COLO829 (cell line): ENCODE results near the gene GIMAP8.
"Not testable (repeated sequence)": the region's sequence is repeated elsewhere in the genome, so short reads cannot be mapped to it uniquely, and the experiment has no call there.

Source experiments
- DNase-seq: peaks from one replicate; pipeline ENCODE4 v3.0.0; 2012; ENCODE audit warnings: low spot score

GIMAP8 gene

GRCh38 chr7:150464962-150465361, 14.5 kb downstream of the GIMAP8 start:
- no peak for DNase-seq

- no peak for DNase-seq
These were observed 15.0 kb downstream of the GIMAP8 start for GRCh38 chr7:150465414-150465813.

- peak; percentile 44 for DNase-seq
These were observed 16.0 kb downstream of the GIMAP8 start for GRCh38 chr7:150466477-150466876.

DNA sequence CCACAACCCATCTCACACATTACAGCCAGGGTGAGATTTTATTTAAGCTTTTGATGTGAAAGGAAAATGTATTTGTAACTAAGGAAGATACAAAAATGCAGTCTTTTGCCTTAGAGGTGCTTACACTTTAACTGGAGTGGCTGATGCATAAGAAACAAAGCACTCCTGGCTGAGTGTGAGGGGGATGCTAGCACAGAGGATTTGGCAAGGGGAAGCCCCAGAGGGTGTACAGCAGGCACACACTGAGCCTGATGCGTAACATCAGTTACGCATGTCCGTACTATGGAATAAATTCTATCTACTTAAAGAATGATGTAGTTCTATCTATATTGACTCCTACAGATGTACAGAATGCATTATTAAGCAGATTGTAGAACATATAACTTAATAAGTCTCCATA, 17.8 kb downstream of the GIMAP8 start:
- DNase-seq = no peak

GRCh38 chr7:150471886-150472285, 21.5 kb downstream of the GIMAP8 start:
- DNase-seq = no peak

- DNase-seq = no peak
These were observed 23.5 kb downstream of the GIMAP8 start for GRCh38 chr7:150473902-150474301.

DNA sequence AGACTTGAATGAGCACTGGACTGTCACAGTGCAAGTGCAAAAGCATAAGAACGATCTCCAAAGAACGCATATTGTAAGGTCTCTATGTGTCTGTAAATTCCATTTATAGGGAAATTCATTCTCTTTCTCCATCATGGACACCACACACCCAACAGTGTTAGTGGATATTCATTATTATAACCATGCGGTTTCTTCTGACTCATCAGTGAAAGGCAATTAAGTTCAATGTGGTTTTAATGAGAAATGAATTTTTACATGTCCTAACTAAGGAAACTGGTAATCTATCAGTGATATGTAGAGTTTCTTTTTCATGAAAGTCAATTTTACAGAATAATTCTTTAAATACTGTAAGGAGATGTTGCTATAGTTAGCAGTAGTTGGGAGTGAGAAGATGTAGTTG, 25.9 kb downstream of the GIMAP8 start:
- no peak for DNase-seq

GRCh38 chr7:150476819-150477631, 26.6 kb downstream of the GIMAP8 start:
- DNase-seq = no peak

DNA sequence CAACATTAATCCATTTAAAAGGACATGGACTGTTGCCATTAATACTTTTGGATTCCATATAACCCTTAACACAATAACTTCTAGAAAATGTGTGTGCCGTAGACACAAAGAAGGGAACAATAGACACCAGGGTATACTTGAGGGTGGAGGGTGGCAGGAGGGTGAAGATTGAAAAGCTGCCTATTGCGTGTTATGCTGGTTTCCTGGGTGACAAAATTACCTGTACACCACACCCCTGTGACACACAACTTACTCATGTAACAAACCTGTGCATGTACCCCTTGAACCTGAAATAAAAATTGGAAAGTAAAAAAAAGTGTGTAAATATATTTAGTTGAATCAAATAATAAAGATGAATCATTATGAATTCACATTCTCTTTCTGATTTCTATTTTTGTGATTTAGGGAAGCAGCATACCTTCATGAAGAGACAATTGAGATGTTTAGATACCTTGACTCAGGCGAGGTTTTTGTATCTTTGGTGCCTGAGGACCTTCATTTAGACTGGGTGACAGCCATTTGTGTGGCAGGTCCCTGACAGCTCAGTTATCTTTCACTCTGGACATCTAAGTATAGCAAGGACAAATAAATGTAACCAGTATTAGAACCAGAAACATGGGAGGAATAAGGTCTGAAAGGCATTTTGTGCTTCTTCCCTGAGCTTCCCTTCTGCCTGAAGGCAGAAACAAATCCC, 28.7 kb downstream of the GIMAP8 start:
- DNase-seq = no peak

DNA sequence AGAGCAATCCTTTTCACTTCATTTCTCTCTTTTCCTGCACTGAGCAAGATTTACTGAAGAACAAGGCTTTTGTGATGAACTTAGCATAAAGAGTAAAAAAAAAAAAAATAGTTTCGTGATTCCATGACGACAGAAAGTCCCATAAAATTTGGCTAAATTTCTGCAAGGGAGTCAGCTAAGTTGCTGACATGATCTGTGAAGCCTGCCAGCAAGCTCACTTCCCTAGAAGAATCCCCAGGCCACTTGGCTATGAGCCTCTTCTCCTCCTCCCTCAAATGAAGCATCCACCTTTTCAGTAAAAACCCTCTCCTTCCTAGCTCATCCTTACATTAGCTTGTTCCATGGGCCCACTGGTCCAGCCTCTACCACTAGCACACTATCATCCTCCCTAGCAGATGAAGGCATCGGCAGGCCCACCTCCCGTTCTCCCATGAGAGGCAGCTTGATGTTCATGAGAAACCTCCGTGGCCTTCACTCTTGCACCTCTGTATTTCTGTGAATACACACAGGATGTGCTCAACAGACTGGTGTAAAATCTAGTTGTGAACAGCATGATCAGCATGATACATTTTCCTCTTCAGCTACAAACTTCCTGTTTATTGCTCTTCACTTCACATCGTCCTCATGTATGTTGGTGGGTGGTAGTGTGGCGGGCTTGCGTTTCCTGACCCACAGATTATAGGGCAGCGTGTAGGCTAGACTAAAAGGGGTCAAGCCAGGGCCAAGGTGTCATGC, 30.9 kb downstream of the GIMAP8 start:
- DNase-seq = no peak

- no peak for DNase-seq
These were observed 31.5 kb downstream of the GIMAP8 start for GRCh38 chr7:150481922-150482321.

DNA sequence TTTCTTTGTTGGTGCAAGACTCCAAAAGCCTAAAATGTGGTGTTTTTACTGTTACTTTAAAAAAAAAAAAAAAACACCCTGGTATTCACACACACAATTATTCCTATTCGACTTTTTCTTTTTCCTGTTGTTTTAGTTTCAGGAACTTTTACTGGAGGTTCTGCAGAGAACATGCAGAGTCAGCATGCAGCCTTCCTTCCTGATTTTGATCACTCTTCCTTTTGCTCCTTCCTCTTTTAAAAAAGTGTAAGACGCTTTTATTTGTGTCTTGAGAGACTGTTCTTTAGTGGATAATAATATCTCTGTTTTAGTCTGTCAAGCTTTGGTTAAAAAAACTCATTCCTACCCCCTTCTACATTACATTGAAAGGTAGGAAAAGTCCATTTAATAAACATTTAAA, 33.1 kb downstream of the GIMAP8 start:
- DNase-seq = not testable (repeated sequence)

DNA sequence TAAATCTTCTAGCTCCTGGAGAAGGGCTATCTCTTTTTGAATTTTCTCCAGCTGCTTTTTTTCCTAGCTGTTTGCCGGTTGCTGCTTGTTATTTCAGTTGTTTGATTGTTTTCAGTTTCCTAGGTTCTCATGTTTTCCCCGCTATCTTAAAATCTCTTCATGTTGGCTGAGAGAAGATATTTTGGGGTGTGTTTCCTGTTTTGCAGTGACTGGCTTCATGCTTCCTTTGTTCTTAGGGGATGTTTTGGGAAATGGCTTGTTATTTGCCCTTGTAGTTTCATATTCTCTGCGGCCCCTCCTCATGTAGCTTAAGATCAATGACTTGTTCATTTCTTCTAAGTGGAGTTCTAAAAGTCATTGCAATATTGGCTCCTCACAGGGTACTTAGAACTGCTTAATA, 33.6 kb downstream of the GIMAP8 start:
- not testable (repeated sequence) for DNase-seq

DNA sequence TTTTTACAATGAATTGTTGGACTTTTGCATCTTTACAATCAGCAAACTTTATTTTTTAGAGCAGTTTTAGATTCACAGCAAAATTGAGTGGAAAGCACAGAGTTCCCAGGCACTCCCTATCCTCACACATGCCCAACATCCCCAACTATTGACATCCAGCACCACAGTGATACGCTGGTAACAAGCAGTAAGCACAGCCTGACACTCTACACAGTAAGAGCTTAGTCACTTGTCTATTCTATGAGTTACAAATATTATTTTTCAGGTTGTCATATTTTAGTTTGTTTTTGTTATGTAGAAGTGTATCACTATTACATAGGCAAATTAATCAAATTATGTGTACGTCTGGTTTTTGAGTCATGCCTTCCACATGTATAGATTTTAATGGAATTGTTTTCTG, 37.2 kb downstream of the GIMAP8 start:
- DNase-seq = no peak

DNA sequence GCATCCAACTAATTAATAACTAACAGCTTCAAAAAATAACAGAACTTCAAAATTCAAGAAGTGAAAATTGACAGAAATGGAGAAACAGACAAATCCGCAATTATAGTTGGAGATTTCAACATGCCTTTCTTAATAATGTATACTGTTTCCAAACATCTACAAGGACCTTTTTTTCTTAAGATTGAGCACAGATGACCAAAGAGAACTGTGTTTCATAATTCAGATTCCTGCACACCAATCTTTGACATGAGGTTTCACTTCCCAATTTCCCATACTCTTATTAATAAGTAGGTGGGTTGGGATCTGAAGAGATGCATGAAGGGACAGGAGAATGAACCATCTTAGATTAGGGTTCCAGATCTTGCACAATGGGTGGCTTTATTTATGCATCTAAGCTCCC, 39.4 kb downstream of the GIMAP8 start:
- DNase-seq = no peak

DNA sequence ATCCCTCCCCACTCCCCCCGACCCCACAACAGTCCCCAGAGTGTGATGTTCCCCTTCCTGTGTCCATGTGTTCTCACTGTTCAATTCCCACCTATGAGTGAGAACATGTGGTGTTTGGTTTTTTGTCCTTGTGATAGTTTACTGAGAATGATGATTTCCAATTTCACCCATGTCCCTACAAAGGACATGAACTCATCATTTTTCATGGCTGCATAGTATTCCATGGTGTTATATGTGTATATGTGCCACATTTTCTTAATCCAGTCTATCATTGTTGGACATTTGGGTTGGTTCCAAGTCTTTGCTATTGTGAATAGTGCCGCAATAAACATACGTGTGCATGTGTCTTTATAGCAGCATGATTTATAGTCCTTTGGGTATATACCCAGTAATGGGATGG, 43.0 kb downstream of the GIMAP8 start:
- DNase-seq = not testable (repeated sequence)

DNA sequence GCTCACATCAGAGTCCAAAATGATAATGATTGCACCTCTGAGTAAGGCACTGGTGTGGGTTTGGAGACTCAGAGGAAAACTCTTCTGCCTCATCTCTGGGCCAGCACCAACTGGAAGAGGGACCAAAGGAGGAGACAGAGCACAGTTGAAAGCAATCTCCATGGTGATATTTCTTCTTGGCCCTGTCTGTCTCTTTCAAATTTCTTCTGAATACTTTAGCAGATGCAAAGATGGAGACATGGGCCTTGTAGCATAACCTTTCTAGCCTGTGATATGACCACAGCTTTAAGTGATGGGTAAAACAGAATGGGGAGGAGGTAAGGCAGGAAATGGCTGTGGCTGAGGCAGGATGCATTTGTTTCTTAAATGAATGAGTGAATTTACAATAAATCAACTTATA, 52.1 kb downstream of the GIMAP8 start:
- DNase-seq = no peak

- DNase-seq = no peak
These were observed 52.7 kb downstream of the GIMAP8 start for GRCh38 chr7:150503155-150503554.

- no peak for DNase-seq
These were observed 53.2 kb downstream of the GIMAP8 start for GRCh38 chr7:150503581-150503980.

DNA sequence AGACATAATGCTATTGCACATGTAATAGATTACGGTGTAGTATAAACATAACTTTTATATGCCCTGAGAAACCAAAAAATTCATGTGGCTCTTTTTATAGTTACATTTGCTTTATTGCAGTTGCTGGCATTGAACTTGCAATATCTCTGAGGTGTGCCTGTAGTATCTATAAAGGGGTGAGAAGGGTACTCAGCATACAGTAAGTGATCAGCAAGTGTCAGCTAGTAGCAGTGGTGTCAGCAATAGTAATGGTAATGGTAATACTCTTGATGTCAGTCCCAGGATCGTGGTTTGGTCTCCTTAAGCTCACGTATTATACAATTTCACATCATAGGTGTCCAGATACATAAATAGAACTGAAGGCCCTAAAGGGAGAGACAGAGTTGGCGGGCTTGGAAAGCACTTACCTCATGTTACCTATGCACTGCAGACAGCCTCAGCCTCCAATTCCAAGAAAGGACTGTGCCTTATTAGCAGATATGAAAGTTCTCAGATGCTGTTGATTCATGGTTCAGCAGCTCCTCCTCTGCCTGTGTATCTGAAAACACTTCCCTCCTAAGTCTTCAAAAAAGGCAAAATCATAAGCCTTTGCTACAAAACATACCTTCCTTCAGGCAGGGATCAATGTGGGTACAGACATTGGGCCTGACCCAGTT, 57.6 kb downstream of the GIMAP8 start:
- no peak for DNase-seq

- no peak for DNase-seq
These were observed 60.6 kb downstream of the GIMAP8 start for GRCh38 chr7:150511048-150511447.

DNA sequence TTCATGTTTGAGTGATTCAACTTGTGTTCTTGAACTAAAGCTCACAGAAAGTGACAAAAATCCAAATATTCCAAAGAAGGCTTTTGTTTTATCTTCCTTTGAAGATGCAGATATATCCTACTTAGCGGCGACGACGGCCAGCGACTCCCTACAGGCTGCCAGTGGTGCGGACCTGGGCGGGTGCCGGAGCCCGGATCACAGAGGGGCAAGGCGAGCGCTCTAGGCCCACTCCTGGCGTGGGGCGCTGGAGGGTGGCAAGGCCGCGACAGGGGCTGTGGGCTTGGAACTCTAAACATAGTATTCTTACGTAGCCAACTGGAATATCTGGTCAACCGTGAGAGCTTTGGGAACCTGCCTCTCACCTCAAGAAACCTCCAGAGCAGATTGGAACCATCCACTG, 63.3 kb downstream of the GIMAP8 start:
- DNase-seq = no peak
